GM18498 (cell line): ENCODE data around the gene SLC10A3.
A peak's percentile ranks its signal among the peaks of the same experiment; 100 is the strongest.

Experiments used
- ATAC-seq: cut with Tn5 transposase; IDR thresholded peaks from one replicate; pipeline ENCODE4 v1.9.1; 2021; ENCODE audit warnings: mild to moderate bottlenecking, moderate library complexity; ENCODE audit not compliant: unreplicated experiment

SLC10A3 gene

GRCh38 chrX:154490414-154491083 is at the start of gene SLC10A3:
SLC10A3 (minus strand) TSS chrX:154490629; CDS start chrX:154488940, 1,689 bp downstream.
- ATAC-seq: peak; percentile 80

GRCh38 chrX:154539077-154539476 is 48.6 kb upstream of the SLC10A3 start:
- ATAC-seq: no peak

GRCh38 chrX:154535892-154536291 is 45.5 kb upstream of the SLC10A3 start:
- no peak for ATAC-seq

GRCh38 chrX:154534526-154535322 is 44.3 kb upstream of the SLC10A3 start:
- peak; percentile 87 for ATAC-seq

GRCh38 chrX:154532690-154533089 is 42.3 kb upstream of the SLC10A3 start:
- ATAC-seq: no peak

GRCh38 chrX:154531626-154532025 is 41.2 kb upstream of the SLC10A3 start:
- no peak for ATAC-seq

GRCh38 chrX:154530286-154530685 is 39.9 kb upstream of the SLC10A3 start:
- no peak for ATAC-seq

GRCh38 chrX:154529206-154529612 is 38.8 kb upstream of the SLC10A3 start:
- ATAC-seq: no peak

- peak; percentile 81 for ATAC-seq
These were observed 36.7 kb upstream of the SLC10A3 start for GRCh38 chrX:154526901-154527675.

GRCh38 chrX:154525606-154526490 is 35.4 kb upstream of the SLC10A3 start:
- no peak for ATAC-seq

GRCh38 chrX:154519389-154519788 is 29.0 kb upstream of the SLC10A3 start:
- ATAC-seq: no peak

- ATAC-seq: no peak
These were observed 26.8 kb upstream of the SLC10A3 start for GRCh38 chrX:154517101-154517781.

- ATAC-seq: peak; percentile 3
These were observed 26.2 kb upstream of the SLC10A3 start for GRCh38 chrX:154516656-154517100.

GRCh38 chrX:154515966-154516655 is 25.7 kb upstream of the SLC10A3 start, which contains the start of gene FAM3A:
FAM3A (minus strand) TSS chrX:154516232; CDS start chrX:154515772, 460 bp downstream.
- ATAC-seq: peak; percentile 93

GRCh38 chrX:154515090-154515965 is 24.9 kb upstream of the SLC10A3 start:
- peak; percentile 3 for ATAC-seq

- ATAC-seq: no peak
These were observed 23.3 kb upstream of the SLC10A3 start for GRCh38 chrX:154513716-154514115.

GRCh38 chrX:154512879-154513553 is 22.6 kb upstream of the SLC10A3 start:
- ATAC-seq: no peak

- no peak for ATAC-seq
These were observed 21.3 kb upstream of the SLC10A3 start for GRCh38 chrX:154511761-154512160.
